A673 (cell line): ENCODE data around the gene PPP1R14D. TPM values are rescaled to one million over a fixed set of nuclear protein-coding genes. Genes with fewer than 3 reads are reported as not detected.

Experiments used
- BruUV-seq: library from RNA; stranded (reverse); fragments of 400-500 nt; replicated peaks from 2 replicates; lab custom pipeline; 2021; lab: Mats Ljungman, UMichigan
- CTCF ChIA-PET: fragments of 300-600 bp; sonication (Branson Sonifier 250); formaldehyde crosslinking; loops from one replicate; lab custom pipeline; 2022; ENCODE audit warnings: antibody characterized with exemption; lab: Charles Lee
- POLR2A ChIA-PET: fragments of 300-600 bp; sonication (Branson Sonifier 250); formaldehyde crosslinking; loops from one replicate; lab custom pipeline; 2022; ENCODE audit warnings: antibody characterized with exemption; ENCODE audit not compliant: low non-redundant PET; lab: Charles Lee
- DNase-seq: peaks from one replicate; pipeline ENCODE4 v3.0.0-alpha.2; 2015; ENCODE audit warnings: low spot score
- H3K27ac ChIP-seq: fragments of 200-600 bp; sonication (generic); 2 replicates; pipeline ENCODE4 v1.5.1; 2016; ENCODE audit warnings: mixed run types, low read depth, mild to moderate bottlenecking, mixed read lengths, antibody characterized with exemption, low read length; ENCODE audit not compliant: poor library complexity, severe bottlenecking
- H3K27me3 ChIP-seq: fragments of 200-600 bp; sonication (generic); replicated peaks from 2 replicates; pipeline ENCODE4 v1.6.1; 2017; ENCODE audit warnings: mixed run types, low read depth, mild to moderate bottlenecking, mixed read lengths, antibody characterized with exemption, low read length; ENCODE audit not compliant: insufficient read depth, poor library complexity
- H3K36me3 ChIP-seq: fragments of 200-600 bp; sonication (generic); 2 replicates; pipeline ENCODE4 v1.6.1; 2016; ENCODE audit warnings: mixed run types, mild to moderate bottlenecking, mixed read lengths, antibody characterized with exemption, low read length; ENCODE audit not compliant: insufficient read depth, poor library complexity, severe bottlenecking
- H3K4me1 ChIP-seq: fragments of 200-600 bp; sonication (generic); 2 replicates; pipeline ENCODE4 v1.6.1; 2017; ENCODE audit warnings: mixed run types, mild to moderate bottlenecking, mixed read lengths, antibody characterized with exemption, low read length; ENCODE audit not compliant: insufficient read depth, poor library complexity, severe bottlenecking
- H3K4me3 ChIP-seq: fragments of 200-600 bp; sonication (generic); 2 replicates; pipeline ENCODE4 v1.5.1; 2016; ENCODE audit warnings: low read depth, mixed run types, mild to moderate bottlenecking, mixed read lengths, low read length; ENCODE audit not compliant: poor library complexity, severe bottlenecking
- H3K9me3 ChIP-seq: fragments of 200-600 bp; sonication (generic); 2 replicates; pipeline ENCODE4 v1.6.1; 2016; ENCODE audit warnings: mixed run types, low read depth, mild to moderate bottlenecking, mixed read lengths, antibody characterized with exemption, low read length; ENCODE audit not compliant: poor library complexity, severe bottlenecking
- CTCF ChIP-seq: fragments of 300-800, 200-600 bp; sonication (generic); conservative IDR thresholded peaks from 2 replicates; pipeline ENCODE4 v1.5.1; 2017; ENCODE audit warnings: low read depth, mild to moderate bottlenecking, antibody characterized with exemption, low read length, moderate library complexity, mixed read lengths
- EZH2 ChIP-seq: fragments of 200-600 bp; sonication (generic); IDR thresholded peaks from 2 replicates; pipeline ENCODE4 v1.6.1; 2017; ENCODE audit warnings: borderline replicate concordance, low read depth, mild to moderate bottlenecking, mixed read lengths, antibody characterized with exemption, low read length; ENCODE audit not compliant: poor library complexity, severe bottlenecking
- intact Hi-C: fragments of 100-400 bp; cut with micrococcal nuclease; formaldehyde crosslinking; loops from one replicate; pipeline ENCODE4 v1.10.0; 2022; ENCODE audit not compliant: unreplicated experiment
- total RNA-seq: library from RNA; stranded (reverse); gene quantifications from 2 replicates; pipeline ENCODE4 v1.2.3, GENCODE V29; 2021

PPP1R14D gene
- total RNA-seq, 1 experiment from 2014 or later = not detected

GRCh38 chr15:40825661-40826422, 2.7 kb downstream of the PPP1R14D start:
- no peaks in the 10 kb centered on the region for H3K4me1 ChIP-seq
- no peaks in the 10 kb centered on the region for H3K36me3 ChIP-seq
- TF ChIP-seq CTCF (no peak), EZH2 (no peak)
- intact Hi-C loops = no loop called here
- no peak overlapping the region for H3K4me3 ChIP-seq
- H3K27ac ChIP-seq = no peak overlapping the region
- BruUV-seq = no TSS peak
- H3K27me3 ChIP-seq = no peaks in the 10 kb centered on the region
- ChIA-PET POLR2A (no interaction called here), CTCF (no interaction called here)
- H3K9me3 ChIP-seq = no peaks in the 10 kb centered on the region
- DNase-seq = no peak

- no peak overlapping the region for H3K27ac ChIP-seq
- no peak for DNase-seq
- CTCF ChIA-PET = no interaction called here
- intact Hi-C loops = no loop called here
- H3K4me3 ChIP-seq = no peak overlapping the region
- POLR2A ChIA-PET = no interaction called here
- no TSS peak for BruUV-seq
- H3K36me3 ChIP-seq = no peaks in the 10 kb centered on the region
- no peaks in the 10 kb centered on the region for H3K27me3 ChIP-seq
- no peaks in the 10 kb centered on the region for H3K9me3 ChIP-seq
- TF ChIP-seq EZH2 = no peak
- TF ChIP-seq CTCF = no peak
- H3K4me1 ChIP-seq = no peaks in the 10 kb centered on the region
These were observed 4.8 kb downstream of the PPP1R14D start for GRCh38 chr15:40823572-40824343.

- intact Hi-C loops = no loop called here
- no peaks in the 10 kb centered on the region for H3K9me3 ChIP-seq
- POLR2A ChIA-PET = no interaction called here
- TF ChIP-seq CTCF (no peak), EZH2 (no peak)
- no peaks in the 10 kb centered on the region for H3K36me3 ChIP-seq
- DNase-seq = no peak
- H3K4me3 ChIP-seq = no peak overlapping the region
- no peak overlapping the region for H3K27ac ChIP-seq
- no peaks in the 10 kb centered on the region for H3K4me1 ChIP-seq
- CTCF ChIA-PET = no interaction called here
- H3K27me3 ChIP-seq = no peaks in the 10 kb centered on the region
- BruUV-seq = no TSS peak
These were observed 7.3 kb downstream of the PPP1R14D start for GRCh38 chr15:40821195-40821594.
